ENCODE data around the gene BCL2L2.

DNA sequence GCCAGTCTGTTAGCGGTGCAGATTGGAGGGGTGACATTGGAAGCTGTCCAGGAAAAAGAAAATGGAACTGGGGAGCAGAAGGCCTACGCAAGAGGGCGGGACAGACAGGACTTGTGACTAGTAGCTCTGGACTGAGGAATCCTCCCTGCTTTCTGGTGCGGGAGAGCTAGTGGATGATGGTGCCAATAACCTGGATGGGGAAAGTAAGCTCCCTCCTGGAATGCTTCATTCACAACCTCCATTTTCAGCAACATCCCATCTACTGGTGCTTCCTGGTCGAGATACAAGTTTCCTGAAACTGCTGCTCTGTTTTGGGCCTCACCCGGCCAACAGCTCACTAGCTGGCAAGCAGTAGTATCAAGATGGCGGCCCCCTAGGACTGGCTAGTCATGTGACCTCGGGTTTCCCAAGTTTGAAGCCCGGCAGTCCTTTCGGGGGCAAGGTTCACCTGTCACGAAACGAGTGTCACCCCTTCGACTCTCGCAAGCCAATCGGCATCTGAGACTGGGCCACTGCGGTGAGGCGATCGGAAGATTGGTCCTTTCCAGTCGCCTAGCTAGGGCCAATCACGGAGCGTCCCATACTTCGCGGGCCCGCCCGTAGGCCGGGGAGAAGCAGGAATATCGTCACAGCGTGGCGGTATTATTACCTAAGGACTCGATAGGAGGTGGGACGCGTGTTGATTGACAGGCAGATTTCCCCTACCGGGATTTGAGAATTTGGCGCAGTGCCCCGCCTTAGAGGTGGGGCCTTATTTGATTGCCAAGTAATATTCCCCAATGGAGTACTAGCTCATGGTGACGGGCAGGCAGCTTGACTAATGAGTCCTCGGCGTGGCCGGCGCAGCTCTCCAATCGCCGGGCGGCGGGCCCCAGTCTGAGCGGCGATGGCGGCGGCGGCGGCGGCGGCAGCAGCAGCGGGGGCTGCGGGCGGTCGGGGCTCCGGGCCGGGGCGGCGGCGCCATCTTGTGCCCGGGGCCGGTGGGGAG, 14.2 kb downstream of the BCL2L2 start, which contains the start of gene PABPN1:
- TF ChIP-seq, protein P1, sequence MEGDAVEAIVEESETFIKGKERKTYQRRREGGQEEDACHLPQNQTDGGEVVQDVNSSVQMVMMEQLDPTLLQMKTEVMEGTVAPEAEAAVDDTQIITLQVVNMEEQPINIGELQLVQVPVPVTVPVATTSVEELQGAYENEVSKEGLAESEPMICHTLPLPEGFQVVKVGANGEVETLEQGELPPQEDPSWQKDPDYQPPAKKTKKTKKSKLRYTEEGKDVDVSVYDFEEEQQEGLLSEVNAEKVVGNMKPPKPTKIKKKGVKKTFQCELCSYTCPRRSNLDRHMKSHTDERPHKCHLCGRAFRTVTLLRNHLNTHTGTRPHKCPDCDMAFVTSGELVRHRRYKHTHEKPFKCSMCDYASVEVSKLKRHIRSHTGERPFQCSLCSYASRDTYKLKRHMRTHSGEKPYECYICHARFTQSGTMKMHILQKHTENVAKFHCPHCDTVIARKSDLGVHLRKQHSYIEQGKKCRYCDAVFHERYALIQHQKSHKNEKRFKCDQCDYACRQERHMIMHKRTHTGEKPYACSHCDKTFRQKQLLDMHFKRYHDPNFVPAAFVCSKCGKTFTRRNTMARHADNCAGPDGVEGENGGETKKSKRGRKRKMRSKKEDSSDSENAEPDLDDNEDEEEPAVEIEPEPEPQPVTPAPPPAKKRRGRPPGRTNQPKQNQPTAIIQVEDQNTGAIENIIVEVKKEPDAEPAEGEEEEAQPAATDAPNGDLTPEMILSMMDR (IDR thresholded peaks at IDR 0.05): peak in 1 of 5 experiments; percentile 36
- peak; percentile 60 to 79 for TF ChIP-seq POLR2A (IDR thresholded peaks at IDR 0.05)

Measured in tibial nerve (tissue), 3 donors.